Measurements from ENCODE around the gene ANO2.
"Not testable (repeated sequence)": the region's sequence is repeated elsewhere in the genome, so short reads cannot be mapped to it uniquely, and the experiment has no call there.

ANO2 gene

DNA sequence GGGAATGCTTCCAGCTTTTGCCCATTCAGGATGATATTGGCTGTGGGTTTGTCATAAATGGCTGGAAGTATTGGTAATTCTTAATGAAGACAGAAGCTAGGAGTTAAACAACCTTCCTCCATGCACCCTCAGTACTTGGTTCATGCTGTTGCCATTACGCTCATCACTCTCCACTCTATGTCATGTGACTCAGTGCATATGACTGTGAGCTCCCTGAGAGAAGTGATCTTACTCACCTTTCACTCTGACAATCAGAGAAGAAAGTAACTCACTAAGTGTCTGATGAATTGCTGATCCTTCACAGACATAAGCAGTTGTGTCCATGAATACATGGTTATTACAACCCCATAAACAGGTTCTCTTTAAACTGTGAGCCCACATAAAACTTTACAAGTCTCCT lies 275.4 kb downstream of the ANO2 start:
- DNase-seq (ENCODE audit: low read depth in 2 of 2) = not testable (repeated sequence)

- no peak for DNase-seq (ENCODE audit: low read depth in 2 of 2)
Observed at GRCh38 chr12:5665615-5666014, 279.4 kb downstream of the ANO2 start.

DNA sequence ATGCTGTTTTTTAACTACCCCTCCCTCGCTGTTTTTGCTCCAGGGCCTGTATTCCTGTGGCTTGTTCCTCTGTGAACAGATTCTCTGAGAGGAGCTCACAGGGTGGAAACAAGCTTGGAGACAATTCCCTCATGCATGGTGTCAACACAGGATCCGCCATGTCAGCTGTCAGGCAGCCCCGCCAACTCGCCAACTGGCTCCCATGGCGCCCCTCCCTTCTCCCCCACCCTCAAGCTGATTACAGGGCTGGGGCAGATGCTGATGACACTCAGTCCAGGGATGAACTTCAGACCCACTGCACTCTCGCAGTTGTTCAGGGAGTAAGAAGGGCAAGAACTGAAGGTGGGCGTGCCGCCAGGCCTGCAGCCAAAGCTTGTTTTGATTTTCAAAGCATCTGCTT lies 283.2 kb downstream of the ANO2 start:
- no peak for DNase-seq (ENCODE audit: low read depth in 2 of 2)

- DNase-seq (ENCODE audit: low read depth in 2 of 2) = no peak
Observed at GRCh38 chr12:5660238-5660637, 284.8 kb downstream of the ANO2 start.

GRCh38 chr12:5658339-5658941 lies 286.6 kb downstream of the ANO2 start:
- not testable (repeated sequence) for DNase-seq (ENCODE audit: low read depth in 2 of 2)

GRCh38 chr12:5656836-5657235 lies 288.2 kb downstream of the ANO2 start:
- no peak for DNase-seq (ENCODE audit: low read depth in 2 of 2)

DNA sequence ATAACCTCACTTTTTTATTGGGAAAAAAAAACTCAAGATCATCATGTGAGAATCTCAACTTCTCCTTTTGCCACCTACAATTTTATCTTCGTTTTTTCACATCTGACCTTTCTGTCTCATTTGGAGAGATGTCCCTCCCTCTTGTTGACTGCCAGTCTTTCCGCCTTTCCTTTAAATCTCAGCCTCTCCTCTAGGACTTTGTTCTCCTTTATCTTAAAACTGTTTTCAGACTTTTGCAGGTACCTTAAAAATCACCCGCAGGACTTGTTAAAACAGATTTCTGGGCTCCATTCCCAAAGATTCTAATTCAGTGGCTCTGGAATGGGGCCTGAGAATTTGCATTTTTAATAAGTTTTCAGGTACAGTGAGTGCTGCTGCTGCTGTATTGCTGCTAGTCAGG lies 289.9 kb downstream of the ANO2 start:
- no peak for DNase-seq (ENCODE audit: low read depth in 2 of 2)

- DNase-seq (ENCODE audit: low read depth in 2 of 2) = no peak
Observed at GRCh38 chr12:5654019-5654418, 291.0 kb downstream of the ANO2 start.

GRCh38 chr12:5650829-5651461 lies 294.1 kb downstream of the ANO2 start:
- DNase-seq (ENCODE audit: low read depth in 2 of 2) = no peak

GRCh38 chr12:5650281-5650680 lies 294.8 kb downstream of the ANO2 start:
- DNase-seq (ENCODE audit: low read depth in 2 of 2) = no peak

- no peak for DNase-seq (ENCODE audit: low read depth in 2 of 2)
Observed at GRCh38 chr12:5648692-5649359, 296.2 kb downstream of the ANO2 start.

- no peak for DNase-seq (ENCODE audit: low read depth in 2 of 2)
Observed at GRCh38 chr12:5643266-5643665, 301.8 kb downstream of the ANO2 start.

DNA sequence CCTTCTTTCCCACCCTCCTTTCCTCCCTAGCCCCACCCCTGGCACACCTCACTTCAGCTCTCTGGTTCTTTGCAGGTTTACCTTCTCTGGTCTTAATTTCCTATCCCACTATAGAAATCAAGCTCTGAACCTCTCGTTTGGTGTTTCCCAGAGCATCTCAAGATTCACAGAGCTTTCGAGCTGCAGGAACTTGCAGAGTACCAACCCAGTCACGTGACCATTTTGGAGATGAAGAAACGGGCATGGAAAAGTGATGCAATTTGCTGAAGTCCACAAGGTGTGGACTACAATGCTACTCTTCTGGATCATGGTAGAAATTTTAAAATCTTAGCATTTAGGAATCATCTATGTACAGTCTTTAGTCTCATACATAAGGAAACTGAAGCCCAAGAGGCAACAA lies 307.4 kb downstream of the ANO2 start:
- no peak for DNase-seq (ENCODE audit: low read depth in 2 of 2)

GRCh38 chr12:5636907-5637306 lies 308.2 kb downstream of the ANO2 start:
- no peak for DNase-seq (ENCODE audit: low read depth in 2 of 2)

- DNase-seq (ENCODE audit: low read depth in 2 of 2) = no peak
Observed at GRCh38 chr12:5633106-5633505, 312.0 kb downstream of the ANO2 start.

DNA sequence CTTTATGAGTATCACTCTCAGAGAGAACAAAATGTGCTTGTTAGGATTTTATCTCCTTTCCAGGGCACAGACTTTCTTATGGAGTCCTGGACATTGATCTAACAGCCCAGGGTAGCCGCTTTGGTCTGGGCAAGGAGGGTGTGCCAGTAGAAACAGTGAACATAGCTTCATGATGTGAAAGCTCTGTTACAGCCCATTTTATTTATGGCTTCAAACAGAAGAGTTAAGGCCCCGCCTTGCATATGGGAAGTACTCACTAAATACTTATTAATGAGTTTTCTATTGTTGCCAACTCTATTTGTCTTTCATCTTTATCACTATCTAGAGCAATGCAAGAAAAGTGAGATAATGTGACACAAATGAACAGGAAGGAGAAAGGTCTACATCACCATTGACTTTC lies 312.6 kb downstream of the ANO2 start:
- no peak for DNase-seq (ENCODE audit: low read depth in 2 of 2)

- no peak for DNase-seq (ENCODE audit: low read depth in 2 of 2)
Observed at GRCh38 chr12:5631497-5631896, 313.6 kb downstream of the ANO2 start.

DNA sequence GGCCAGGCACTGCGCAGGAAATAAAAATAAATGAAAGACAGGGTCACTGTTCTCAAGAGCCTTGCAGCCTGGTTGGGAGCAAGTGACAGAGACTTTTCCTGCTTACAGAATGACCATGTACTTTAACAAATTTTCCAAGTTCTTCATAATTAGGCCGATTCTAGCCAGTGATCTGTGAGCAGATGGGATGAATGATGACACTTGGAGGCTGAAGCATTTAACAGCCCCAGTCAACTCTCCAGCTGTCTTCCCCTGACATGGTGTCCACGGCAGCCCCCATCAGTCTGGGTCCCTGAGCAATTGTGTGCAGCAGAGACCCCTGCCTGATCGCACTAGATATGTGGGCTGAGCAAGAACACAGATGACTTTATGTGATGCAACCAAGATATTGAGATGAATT lies 314.3 kb downstream of the ANO2 start:
- no peak for DNase-seq (ENCODE audit: low read depth in 2 of 2)

DNA sequence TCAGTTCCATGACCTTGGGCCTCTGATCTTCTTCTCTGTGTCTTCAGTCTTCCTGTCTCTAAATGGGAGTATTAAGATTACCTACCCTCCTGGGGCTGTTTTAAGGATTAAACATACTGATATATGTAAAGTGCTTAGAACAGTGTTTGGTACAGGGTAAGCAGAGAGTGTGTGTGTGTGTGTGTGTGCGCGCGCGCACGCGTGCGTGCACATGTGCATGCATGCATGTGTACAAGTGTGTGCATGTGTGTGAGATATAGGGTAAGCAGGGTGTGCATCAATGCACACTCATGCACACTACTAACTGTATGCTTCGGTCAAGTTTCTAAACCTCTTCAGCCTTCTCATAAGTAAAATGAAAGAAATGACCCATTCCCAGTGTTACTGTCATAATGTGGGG lies 316.6 kb downstream of the ANO2 start:
- no peak for DNase-seq (ENCODE audit: low read depth in 2 of 2)

GRCh38 chr12:5627053-5627630 lies 317.9 kb downstream of the ANO2 start:
- no peak for DNase-seq (ENCODE audit: low read depth in 2 of 2)

DNA sequence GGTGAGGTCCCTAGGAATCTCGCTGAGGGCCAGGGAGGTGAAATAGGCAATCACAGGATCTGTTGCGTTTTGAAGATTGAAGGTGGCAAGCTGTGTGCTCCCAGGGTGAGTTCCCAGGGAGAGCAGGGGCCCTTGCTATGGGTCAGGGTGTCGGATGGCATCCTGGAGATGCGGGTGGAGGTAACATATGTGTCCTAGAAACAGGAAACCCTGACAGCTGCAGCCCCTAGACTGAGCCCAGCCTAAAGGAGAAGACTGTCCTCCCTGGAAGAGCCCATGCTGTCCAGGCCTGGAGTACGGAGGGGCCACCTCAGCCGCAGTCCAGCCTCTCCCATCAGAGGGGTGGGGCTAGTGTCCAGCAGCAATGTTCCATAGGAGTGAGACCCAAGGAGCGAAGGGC lies 318.9 kb downstream of the ANO2 start:
- no peak for DNase-seq (ENCODE audit: low read depth in 2 of 2)

- no peak for DNase-seq (ENCODE audit: low read depth in 2 of 2)
Observed at GRCh38 chr12:5624486-5625272, 320.4 kb downstream of the ANO2 start.
